Endodermal cell (in vitro differentiated cells): ENCODE data around the gene GPR142. TPM values are rescaled to one million over a fixed set of nuclear protein-coding genes. Genes with fewer than 3 reads are reported as not detected.

Source experiments
- DNase-seq: peaks from one replicate; pipeline ENCODE4 v3.0.0-alpha.2; 2017
- H3K27ac ChIP-seq: 2 replicates; pipeline ENCODE4 v1.5.1; 2013; ENCODE audit warnings: mild to moderate bottlenecking, low read depth, low read length, moderate library complexity
- H3K27me3 ChIP-seq: 2 replicates; pipeline ENCODE4 v1.6.1; 2013; ENCODE audit warnings: mild to moderate bottlenecking, low read length, moderate library complexity; ENCODE audit not compliant: insufficient read depth, control insufficient read depth, poor library complexity, severe bottlenecking
- H3K36me3 ChIP-seq: 2 replicates; pipeline ENCODE4 v1.7.0; 2013; ENCODE audit warnings: mild to moderate bottlenecking, low read length, moderate library complexity; ENCODE audit not compliant: control insufficient read depth, insufficient read depth
- H3K4me1 ChIP-seq: one replicate; pipeline ENCODE4 v1.7.0; 2013; ENCODE audit warnings: low read length; ENCODE audit not compliant: control insufficient read depth, insufficient read depth
- H3K4me3 ChIP-seq: 2 replicates; pipeline ENCODE4 v1.5.1; 2013; ENCODE audit warnings: mild to moderate bottlenecking, low read length, moderate library complexity
- H3K9ac ChIP-seq: 2 replicates; pipeline ENCODE4 v1.6.1; 2013; ENCODE audit warnings: mild to moderate bottlenecking, low read length, moderate library complexity; ENCODE audit not compliant: poor library complexity, severe bottlenecking; ENCODE audit errors: extremely low read depth
- H3K9me3 ChIP-seq: 2 replicates; pipeline ENCODE4 v1.6.1; 2013; ENCODE audit warnings: mild to moderate bottlenecking, low read length, moderate library complexity; ENCODE audit not compliant: control insufficient read depth
- H3K27ac Mint-ChIP-seq: 2 replicates; pipeline ENCODE4 v1.8.0; 2020; ENCODE audit warnings: mixed read lengths
- H3K27me3 Mint-ChIP-seq: 2 replicates; pipeline ENCODE4 v1.8.0; 2021; ENCODE audit warnings: mild to moderate bottlenecking, mixed read lengths; ENCODE audit not compliant: insufficient read depth
- H3K36me3 Mint-ChIP-seq: 2 replicates; pipeline ENCODE4 v1.8.0; 2020; ENCODE audit warnings: low read depth, mixed read lengths
- H3K4me1 Mint-ChIP-seq: 2 replicates; pipeline ENCODE4 v1.8.0; 2020; ENCODE audit warnings: mixed read lengths
- H3K4me3 Mint-ChIP-seq: 2 replicates; pipeline ENCODE4 v1.8.0; 2020; ENCODE audit warnings: mild to moderate bottlenecking, moderate library complexity, mixed read lengths
- H3K9me3 Mint-ChIP-seq: 2 replicates; pipeline ENCODE4 v1.8.0; 2020; ENCODE audit warnings: mild to moderate bottlenecking, mixed read lengths
- WGBS, 2 experiments: methylation state at CpG; one replicate each; pipeline versions ENCODE4 v1.1.5 to v1.1.7; 2013; ENCODE audit warnings: missing lambda C conversion rate in 2 of 2, mixed read lengths in 1 of 2; ENCODE audit not compliant: insufficient coverage in 1 of 2, insufficient read length in 1 of 2; 5-methylcytosine and 5-hydroxymethylcytosine counted together
- total RNA-seq, 2 donors: library from RNA; stranded (reverse); fragmentation: NEBNext Ultra II Directional in 1 of 2; extraction: Animal tissue kit (Norgen Biotek cat#: 25700) in 1 of 2; gene quantifications; 2 replicates in 1 of 2; 3 replicates in 1 of 2; pipeline ENCODE4 v1.2.1, GENCODE V29; 2021
- TF ChIP-seq, protein P1 (sequence below): fragments of 200-600 bp; sonication (generic); conservative IDR thresholded peaks from 2 replicates; pipeline ENCODE4 v1.5.0; 2021; ENCODE audit warnings: antibody characterized with exemption, mild to moderate bottlenecking

The GPR142 gene
- total RNA-seq, 2 donors from 2014 or later = 0.29 to 0.92 TPM

GRCh38 chr17:74343121-74343520 is 24.2 kb upstream of the GPR142 start:
- Histone ChIP-seq H3K4me3 (no peak overlapping the region), H3K36me3 (no peaks in the 10 kb centered on the region), H3K4me1 (no peaks in the 10 kb centered on the region), H3K27ac (no peak overlapping the region), H3K9me3 (no peaks in the 10 kb centered on the region), H3K27me3 (peaks cover 4% of the 10 kb centered on the region), H3K9ac (no peak overlapping the region)
- Mint-ChIP-seq H3K9me3 (no peaks in the 10 kb centered on the region), H3K36me3 (no peaks in the 10 kb centered on the region), H3K27ac (no peak overlapping the region), H3K4me3 (no peak overlapping the region), H3K4me1 (peaks cover 4% of the 10 kb centered on the region), H3K27me3 (peaks cover 13% of the 10 kb centered on the region)
- TF ChIP-seq, protein P1, sequence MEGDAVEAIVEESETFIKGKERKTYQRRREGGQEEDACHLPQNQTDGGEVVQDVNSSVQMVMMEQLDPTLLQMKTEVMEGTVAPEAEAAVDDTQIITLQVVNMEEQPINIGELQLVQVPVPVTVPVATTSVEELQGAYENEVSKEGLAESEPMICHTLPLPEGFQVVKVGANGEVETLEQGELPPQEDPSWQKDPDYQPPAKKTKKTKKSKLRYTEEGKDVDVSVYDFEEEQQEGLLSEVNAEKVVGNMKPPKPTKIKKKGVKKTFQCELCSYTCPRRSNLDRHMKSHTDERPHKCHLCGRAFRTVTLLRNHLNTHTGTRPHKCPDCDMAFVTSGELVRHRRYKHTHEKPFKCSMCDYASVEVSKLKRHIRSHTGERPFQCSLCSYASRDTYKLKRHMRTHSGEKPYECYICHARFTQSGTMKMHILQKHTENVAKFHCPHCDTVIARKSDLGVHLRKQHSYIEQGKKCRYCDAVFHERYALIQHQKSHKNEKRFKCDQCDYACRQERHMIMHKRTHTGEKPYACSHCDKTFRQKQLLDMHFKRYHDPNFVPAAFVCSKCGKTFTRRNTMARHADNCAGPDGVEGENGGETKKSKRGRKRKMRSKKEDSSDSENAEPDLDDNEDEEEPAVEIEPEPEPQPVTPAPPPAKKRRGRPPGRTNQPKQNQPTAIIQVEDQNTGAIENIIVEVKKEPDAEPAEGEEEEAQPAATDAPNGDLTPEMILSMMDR = no peak
- no peak for DNase-seq
- WGBS, 2 experiments = 76 to 82% methylated on average over 5 to 8 of the region's 8 CpGs

- TF ChIP-seq, protein P1 = no peak
- Histone ChIP-seq H3K4me3 (no peak overlapping the region), H3K9me3 (no peaks in the 10 kb centered on the region), H3K4me1 (no peaks in the 10 kb centered on the region), H3K36me3 (no peaks in the 10 kb centered on the region), H3K9ac (no peak overlapping the region), H3K27me3 (peaks cover 10% of the 10 kb centered on the region), H3K27ac (no peak overlapping the region)
- WGBS, 2 experiments = 82 to 87% methylated on average over 7 to 9 of the region's 9 CpGs
- DNase-seq = no peak
- Mint-ChIP-seq H3K4me3 (no peak overlapping the region), H3K27ac (no peak overlapping the region), H3K36me3 (no peaks in the 10 kb centered on the region), H3K4me1 (peaks cover 4% of the 10 kb centered on the region), H3K27me3 (peaks cover 18% of the 10 kb centered on the region), H3K9me3 (no peaks in the 10 kb centered on the region)
These were observed 23.6 kb upstream of the GPR142 start for GRCh38 chr17:74343526-74344284.

DNA sequence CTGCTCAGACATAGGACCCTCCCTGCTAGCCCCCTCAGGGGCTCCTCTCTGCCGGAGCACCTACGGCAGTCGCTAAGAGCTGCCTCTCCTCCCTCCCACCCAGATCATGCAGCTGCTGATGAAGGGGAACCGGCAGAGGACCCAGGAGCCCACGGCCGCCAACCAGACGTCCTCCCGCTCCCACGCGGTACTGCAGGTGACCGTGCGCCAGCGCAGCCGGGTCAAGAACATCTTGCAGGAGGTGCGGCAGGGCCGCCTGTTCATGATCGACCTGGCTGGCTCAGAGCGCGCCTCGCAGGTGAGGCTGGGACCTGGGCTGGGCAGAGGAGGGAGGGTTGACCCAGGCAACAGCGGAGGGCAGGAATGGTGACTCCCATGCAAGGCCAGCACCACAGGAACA is 22.6 kb upstream of the GPR142 start:
- Histone ChIP-seq H3K4me3 (no peak overlapping the region), H3K9me3 (no peaks in the 10 kb centered on the region), H3K27me3 (peaks cover 17% of the 10 kb centered on the region), H3K9ac (no peak overlapping the region), H3K27ac (no peak overlapping the region), H3K36me3 (no peaks in the 10 kb centered on the region), H3K4me1 (no peaks in the 10 kb centered on the region)
- peaks cover 26% of the 10 kb centered on the region for H3K27me3 Mint-ChIP-seq
- WGBS, 2 experiments = 91 to 92% methylated on average over 13 to 21 of the region's 21 CpGs
- H3K4me3 Mint-ChIP-seq = no peak overlapping the region
- peaks cover 4% of the 10 kb centered on the region for H3K4me1 Mint-ChIP-seq
- no peak for DNase-seq
- H3K9me3 Mint-ChIP-seq = no peaks in the 10 kb centered on the region
- H3K27ac Mint-ChIP-seq = no peak overlapping the region
- no peaks in the 10 kb centered on the region for H3K36me3 Mint-ChIP-seq
- TF ChIP-seq, protein P1 = no peak
